ENCODE measurements around the gene SIN3A.
"Not testable (repeated sequence)": the region's sequence is repeated elsewhere in the genome, so short reads cannot be mapped to it uniquely, and the experiment has no call there.

SIN3A gene

GRCh38 chr15:75450307-75451201, 936 bp downstream of the SIN3A start:
- DNase-seq (ENCODE audit: low read depth): peak; percentile 97

- no peak for DNase-seq (ENCODE audit: low read depth)
Measured at GRCh38 chr15:75449585-75450306, 1.7 kb downstream of the SIN3A start.

- not testable (repeated sequence) for DNase-seq (ENCODE audit: low read depth)
Measured at GRCh38 chr15:75448171-75448570, 3.3 kb downstream of the SIN3A start.

GRCh38 chr15:75446151-75446550, 5.3 kb downstream of the SIN3A start:
- no peak for DNase-seq (ENCODE audit: low read depth)

- not testable (repeated sequence) for DNase-seq (ENCODE audit: low read depth)
Measured at GRCh38 chr15:75445324-75445723, 6.2 kb downstream of the SIN3A start.

GRCh38 chr15:75443972-75444453, 7.5 kb downstream of the SIN3A start:
- not testable (repeated sequence) for DNase-seq (ENCODE audit: low read depth)

- no peak for DNase-seq (ENCODE audit: low read depth)
Measured at GRCh38 chr15:75437721-75438120, 13.8 kb downstream of the SIN3A start.

- no peak for DNase-seq (ENCODE audit: low read depth)
Measured at GRCh38 chr15:75436881-75437280, 14.6 kb downstream of the SIN3A start.

- no peak for DNase-seq (ENCODE audit: low read depth)
Measured at GRCh38 chr15:75431682-75432081, 19.8 kb downstream of the SIN3A start.

GRCh38 chr15:75431270-75431669, 20.2 kb downstream of the SIN3A start:
- no peak for DNase-seq (ENCODE audit: low read depth)

- DNase-seq (ENCODE audit: low read depth): no peak
Measured at GRCh38 chr15:75430259-75430658, 21.2 kb downstream of the SIN3A start.

- no peak for DNase-seq (ENCODE audit: low read depth)
Measured at GRCh38 chr15:75428152-75428551, 23.3 kb downstream of the SIN3A start.

- DNase-seq (ENCODE audit: low read depth): no peak
Measured at GRCh38 chr15:75425966-75426500, 25.5 kb downstream of the SIN3A start.

GRCh38 chr15:75422554-75422953, 28.9 kb downstream of the SIN3A start:
- no peak for DNase-seq (ENCODE audit: low read depth)

GRCh38 chr15:75420698-75421097, 30.8 kb downstream of the SIN3A start:
- no peak for DNase-seq (ENCODE audit: low read depth)

GRCh38 chr15:75416584-75416983, 34.9 kb downstream of the SIN3A start:
- DNase-seq (ENCODE audit: low read depth): no peak

- no peak for DNase-seq (ENCODE audit: low read depth)
Measured at GRCh38 chr15:75410196-75410595, 41.3 kb downstream of the SIN3A start.

- no peak for DNase-seq (ENCODE audit: low read depth)
Measured at GRCh38 chr15:75407083-75407482, 44.4 kb downstream of the SIN3A start.

- no peak for DNase-seq (ENCODE audit: low read depth)
Measured at GRCh38 chr15:75403892-75404291, 47.6 kb downstream of the SIN3A start.

- no peak for DNase-seq (ENCODE audit: low read depth)
Measured at GRCh38 chr15:75397494-75397893, 54.0 kb downstream of the SIN3A start.

- DNase-seq (ENCODE audit: low read depth): no peak
Measured at GRCh38 chr15:75389791-75390382, 61.6 kb downstream of the SIN3A start.

GRCh38 chr15:75383986-75384385, 67.5 kb downstream of the SIN3A start:
- DNase-seq (ENCODE audit: low read depth): not testable (repeated sequence)
